GM12891 (cell line): Measurements from ENCODE around the gene SCNN1B.

ENCODE experiments used
- POLR2A ChIP-seq: IDR thresholded peaks from 2 replicates; pipeline ENCODE4 v1.6.1; 2011; ENCODE audit warnings: low read depth, low read length, control low read depth
- POLR2AphosphoS5 ChIP-seq: IDR thresholded peaks from 2 replicates; pipeline ENCODE4 v1.6.1; 2011; ENCODE audit warnings: low read depth, low read length, control low read depth
- POU2F2 ChIP-seq: IDR thresholded peaks from 2 replicates; pipeline ENCODE4 v1.6.1; 2011; ENCODE audit warnings: low read depth, mild to moderate bottlenecking, control low read depth, low read length, moderate library complexity
- SPI1 ChIP-seq: IDR thresholded peaks from 2 replicates; pipeline ENCODE4 v1.6.1; 2011; ENCODE audit warnings: low read depth, low read length, control low read depth
- TAF1 ChIP-seq: IDR thresholded peaks from 2 replicates; pipeline ENCODE4 v1.6.1; 2011; ENCODE audit warnings: low read depth, low read length, control low read depth

GRCh38 chr16:23423496-23424049, 121.5 kb downstream of the SCNN1B start:
- TF ChIP-seq POU2F2 (no peak), POLR2AphosphoS5 (no peak), POLR2A (no peak), TAF1 (no peak), SPI1 (no peak)
